Panc1 (cell line): ENCODE data around the gene TNS4. TPM values are rescaled to one million over a fixed set of nuclear protein-coding genes. Genes with fewer than 3 reads are reported as not detected.

Source experiments
- ATAC-seq: fragments of 200-7000 bp; cut with Tn5 transposase; 2 replicates; pipeline ENCODE4 v1.9.1; 2020; ENCODE audit warnings: mild to moderate bottlenecking, moderate library complexity
- Bru-seq: library from RNA; stranded (reverse); fragments of 400-500 nt; gene quantifications from one replicate; lab custom pipeline; 2021; lab: Mats Ljungman, UMichigan
- BruChase-seq, 2 experiments: library from RNA; stranded (reverse); fragments of 400-500 nt; gene quantifications; one replicate each; lab custom pipeline; 2021; lab: Mats Ljungman, UMichigan
- BruUV-seq: library from RNA; stranded (reverse); fragments of 400-500 nt; replicated peaks from 2 replicates; lab custom pipeline; 2021; lab: Mats Ljungman, UMichigan
- CTCF ChIA-PET: fragments of 300-600 bp; sonication (Branson Sonifier 250); formaldehyde crosslinking; loops from one replicate; lab custom pipeline; 2022; ENCODE audit warnings: antibody characterized with exemption; lab: Charles Lee
- POLR2A ChIA-PET: fragments of 300-600 bp; sonication (Branson Sonifier 250); formaldehyde crosslinking; loops from one replicate; lab custom pipeline; 2022; ENCODE audit warnings: antibody characterized with exemption; lab: Charles Lee
- DNase-seq: peaks from one replicate; pipeline ENCODE4 v3.0.0-alpha.2; 2010; ENCODE audit warnings: low read depth, low spot score
- H3K27ac ChIP-seq: 2 replicates; pipeline ENCODE4 v1.5.1; 2011; ENCODE audit warnings: mild to moderate bottlenecking, low read length, inconsistent platforms
- H3K27me3 ChIP-seq: fragments of 200-500 bp; sonication (Bioruptor generic); 2 replicates; pipeline ENCODE4 v1.6.0; 2014; ENCODE audit warnings: low read length, inconsistent platforms; ENCODE audit not compliant: control insufficient read depth, insufficient read depth
- H3K36me3 ChIP-seq: fragments of 200-500 bp; sonication (Bioruptor generic); 2 replicates; pipeline ENCODE4 v1.5.1; 2014; ENCODE audit warnings: inconsistent platforms, mild to moderate bottlenecking, low read length, moderate library complexity; ENCODE audit not compliant: control insufficient read depth, insufficient read depth
- H3K4me1 ChIP-seq: 2 replicates; pipeline ENCODE4 v1.5.1; 2011; ENCODE audit warnings: inconsistent platforms, mild to moderate bottlenecking, low read length, moderate library complexity; ENCODE audit not compliant: control insufficient read depth, insufficient read depth
- H3K4me3 ChIP-seq, 2 experiments: 2 replicates each; pipeline ENCODE4 v1.5.1; 2011 to 2012; ENCODE audit warnings: low read depth in 2 of 2, low read length in 2 of 2, mild to moderate bottlenecking in 2 of 2, inconsistent platforms in 1 of 2, moderate library complexity in 1 of 2
- H3K9me3 ChIP-seq: fragments of 200-500 bp; sonication (Bioruptor generic); 2 replicates; pipeline ENCODE4 v1.5.1; 2014; ENCODE audit warnings: low read depth, mild to moderate bottlenecking, inconsistent platforms, low read length, moderate library complexity; ENCODE audit not compliant: control insufficient read depth, insufficient read depth
- POLR2AphosphoS5 ChIP-seq: IDR thresholded peaks from 2 replicates; pipeline ENCODE4 v1.6.1; 2012; ENCODE audit warnings: mild to moderate bottlenecking, low read depth, low read length, moderate library complexity
- SIN3A ChIP-seq: IDR thresholded peaks from 2 replicates; pipeline ENCODE4 v1.6.1; 2012; ENCODE audit warnings: low read depth, mild to moderate bottlenecking, low read length, moderate library complexity, borderline replicate concordance; ENCODE audit not compliant: insufficient read depth
- TCF7L2 ChIP-seq: IDR thresholded peaks from 2 replicates; pipeline ENCODE4 v1.6.1; 2011; ENCODE audit warnings: mild to moderate bottlenecking, low read depth, low read length, inconsistent platforms
- in situ Hi-C: cut with HindIII; loops from 2 replicates; pipeline ENCODE4 v1.10.0; 2016; ENCODE audit warnings: low sequenced_read_pairs, low pct_unique_long_range_greater_than_20kb
- intact Hi-C: fragments of 100-400 bp; cut with micrococcal nuclease; formaldehyde crosslinking; loops from one replicate; pipeline ENCODE4 v1.10.0; 2022; ENCODE audit not compliant: unreplicated experiment
- long read RNA-seq: library from polyadenylated mRNA; unstranded; transcript quantifications from one replicate; pipeline ENCODE4 v2.0.0, GENCODE V29; 2021; ENCODE audit not compliant: unreplicated experiment
- polyA plus RNA-seq: library from polyadenylated mRNA; unstranded; fragments of >200 nt; gene quantifications from one replicate; pipeline ENCODE4 v1.2.1, GENCODE V29; 2012; ENCODE audit warnings: missing spikeins; ENCODE audit not compliant: insufficient read length
- total RNA-seq: library from RNA; stranded (reverse); gene quantifications from one replicate; pipeline ENCODE4 v1.2.1, GENCODE V29; 2021; ENCODE audit not compliant: unreplicated experiment
- TF ChIP-seq, protein P1 (sequence below), 2 experiments: IDR thresholded peaks; 2 replicates each; pipeline ENCODE4 v1.6.1; 2011 to 2012; ENCODE audit warnings: low read depth in 2 of 2, control low read depth in 1 of 2, low read length in 1 of 2, mild to moderate bottlenecking in 1 of 2, moderate library complexity in 1 of 2; ENCODE audit not compliant: insufficient read depth in 1 of 2
- TF ChIP-seq, protein P2 (sequence below): fragments of 450-650 bp; IDR thresholded peaks from 2 replicates; pipeline ENCODE4 v1.5.1; 2017; ENCODE audit warnings: mild to moderate bottlenecking

The TNS4 gene, protein sequence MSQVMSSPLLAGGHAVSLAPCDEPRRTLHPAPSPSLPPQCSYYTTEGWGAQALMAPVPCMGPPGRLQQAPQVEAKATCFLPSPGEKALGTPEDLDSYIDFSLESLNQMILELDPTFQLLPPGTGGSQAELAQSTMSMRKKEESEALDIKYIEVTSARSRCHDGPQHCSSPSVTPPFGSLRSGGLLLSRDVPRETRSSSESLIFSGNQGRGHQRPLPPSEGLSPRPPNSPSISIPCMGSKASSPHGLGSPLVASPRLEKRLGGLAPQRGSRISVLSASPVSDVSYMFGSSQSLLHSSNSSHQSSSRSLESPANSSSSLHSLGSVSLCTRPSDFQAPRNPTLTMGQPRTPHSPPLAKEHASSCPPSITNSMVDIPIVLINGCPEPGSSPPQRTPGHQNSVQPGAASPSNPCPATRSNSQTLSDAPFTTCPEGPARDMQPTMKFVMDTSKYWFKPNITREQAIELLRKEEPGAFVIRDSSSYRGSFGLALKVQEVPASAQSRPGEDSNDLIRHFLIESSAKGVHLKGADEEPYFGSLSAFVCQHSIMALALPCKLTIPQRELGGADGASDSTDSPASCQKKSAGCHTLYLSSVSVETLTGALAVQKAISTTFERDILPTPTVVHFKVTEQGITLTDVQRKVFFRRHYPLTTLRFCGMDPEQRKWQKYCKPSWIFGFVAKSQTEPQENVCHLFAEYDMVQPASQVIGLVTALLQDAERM
- total RNA-seq, result not detected
- not detected for polyA plus RNA-seq
- percentile 17 among the genes with signal in this experiment for Bru-seq, nascent RNA
- BruChase-seq, experiment 1, labeled RNA remaining after a 2-hour chase, result percentile 13 among the genes with signal in this experiment
- BruChase-seq, experiment 2, labeled RNA remaining after a 6-hour chase, result percentile 12 among the genes with signal in this experiment
- long read RNA-seq, result 0 reads

GRCh38 chr17:40501499-40501911 lies at the start of gene TNS4:
Gene TNS4 (minus strand): TSS chr17:40501623. CDS start chr17:40496425, 5,198 bp downstream.
- DNase-seq (no peak), ATAC-seq (no peak)
- Histone ChIP-seq H3K9me3 (no peaks in the 10 kb centered on the region), H3K4me1 (peaks cover 10% of the 10 kb centered on the region), H3K27me3 (no peaks in the 10 kb centered on the region), H3K4me3 (no peak within 1 kb of the TSS), H3K27ac (no peak within 1 kb of the TSS), H3K36me3 (no peaks in the 10 kb centered on the region; the same call in 1 of the 2 replicates)
- ChIA-PET POLR2A (interaction anchor here (0.5 kb wide), 2 partner anchors 15 to 204 kb away, joined by 3 to 14 read pairs; no protein-coding TSS in a partner anchor), CTCF (interaction anchor here (0.6 kb wide), 2 partner anchors 302 to 1109 kb away, joined by 3 to 6 read pairs; no protein-coding TSS in a partner anchor)
- BruUV-seq, result no TSS peak
- intact Hi-C loops (no loop called here), in situ Hi-C loops (no loop called here)
- TF ChIP-seq SIN3A (no peak), POLR2AphosphoS5 (no peak), TCF7L2 (no peak)
- TF ChIP-seq, protein P1, sequence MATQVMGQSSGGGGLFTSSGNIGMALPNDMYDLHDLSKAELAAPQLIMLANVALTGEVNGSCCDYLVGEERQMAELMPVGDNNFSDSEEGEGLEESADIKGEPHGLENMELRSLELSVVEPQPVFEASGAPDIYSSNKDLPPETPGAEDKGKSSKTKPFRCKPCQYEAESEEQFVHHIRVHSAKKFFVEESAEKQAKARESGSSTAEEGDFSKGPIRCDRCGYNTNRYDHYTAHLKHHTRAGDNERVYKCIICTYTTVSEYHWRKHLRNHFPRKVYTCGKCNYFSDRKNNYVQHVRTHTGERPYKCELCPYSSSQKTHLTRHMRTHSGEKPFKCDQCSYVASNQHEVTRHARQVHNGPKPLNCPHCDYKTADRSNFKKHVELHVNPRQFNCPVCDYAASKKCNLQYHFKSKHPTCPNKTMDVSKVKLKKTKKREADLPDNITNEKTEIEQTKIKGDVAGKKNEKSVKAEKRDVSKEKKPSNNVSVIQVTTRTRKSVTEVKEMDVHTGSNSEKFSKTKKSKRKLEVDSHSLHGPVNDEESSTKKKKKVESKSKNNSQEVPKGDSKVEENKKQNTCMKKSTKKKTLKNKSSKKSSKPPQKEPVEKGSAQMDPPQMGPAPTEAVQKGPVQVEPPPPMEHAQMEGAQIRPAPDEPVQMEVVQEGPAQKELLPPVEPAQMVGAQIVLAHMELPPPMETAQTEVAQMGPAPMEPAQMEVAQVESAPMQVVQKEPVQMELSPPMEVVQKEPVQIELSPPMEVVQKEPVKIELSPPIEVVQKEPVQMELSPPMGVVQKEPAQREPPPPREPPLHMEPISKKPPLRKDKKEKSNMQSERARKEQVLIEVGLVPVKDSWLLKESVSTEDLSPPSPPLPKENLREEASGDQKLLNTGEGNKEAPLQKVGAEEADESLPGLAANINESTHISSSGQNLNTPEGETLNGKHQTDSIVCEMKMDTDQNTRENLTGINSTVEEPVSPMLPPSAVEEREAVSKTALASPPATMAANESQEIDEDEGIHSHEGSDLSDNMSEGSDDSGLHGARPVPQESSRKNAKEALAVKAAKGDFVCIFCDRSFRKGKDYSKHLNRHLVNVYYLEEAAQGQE (IDR thresholded peaks at IDR 0.05; ENCODE audit: insufficient read depth in 1 of 2, low read depth in 2 of 2, low read length in 1 of 2), result no peak
- TF ChIP-seq, protein P2, sequence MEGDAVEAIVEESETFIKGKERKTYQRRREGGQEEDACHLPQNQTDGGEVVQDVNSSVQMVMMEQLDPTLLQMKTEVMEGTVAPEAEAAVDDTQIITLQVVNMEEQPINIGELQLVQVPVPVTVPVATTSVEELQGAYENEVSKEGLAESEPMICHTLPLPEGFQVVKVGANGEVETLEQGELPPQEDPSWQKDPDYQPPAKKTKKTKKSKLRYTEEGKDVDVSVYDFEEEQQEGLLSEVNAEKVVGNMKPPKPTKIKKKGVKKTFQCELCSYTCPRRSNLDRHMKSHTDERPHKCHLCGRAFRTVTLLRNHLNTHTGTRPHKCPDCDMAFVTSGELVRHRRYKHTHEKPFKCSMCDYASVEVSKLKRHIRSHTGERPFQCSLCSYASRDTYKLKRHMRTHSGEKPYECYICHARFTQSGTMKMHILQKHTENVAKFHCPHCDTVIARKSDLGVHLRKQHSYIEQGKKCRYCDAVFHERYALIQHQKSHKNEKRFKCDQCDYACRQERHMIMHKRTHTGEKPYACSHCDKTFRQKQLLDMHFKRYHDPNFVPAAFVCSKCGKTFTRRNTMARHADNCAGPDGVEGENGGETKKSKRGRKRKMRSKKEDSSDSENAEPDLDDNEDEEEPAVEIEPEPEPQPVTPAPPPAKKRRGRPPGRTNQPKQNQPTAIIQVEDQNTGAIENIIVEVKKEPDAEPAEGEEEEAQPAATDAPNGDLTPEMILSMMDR, result no peak

DNA sequence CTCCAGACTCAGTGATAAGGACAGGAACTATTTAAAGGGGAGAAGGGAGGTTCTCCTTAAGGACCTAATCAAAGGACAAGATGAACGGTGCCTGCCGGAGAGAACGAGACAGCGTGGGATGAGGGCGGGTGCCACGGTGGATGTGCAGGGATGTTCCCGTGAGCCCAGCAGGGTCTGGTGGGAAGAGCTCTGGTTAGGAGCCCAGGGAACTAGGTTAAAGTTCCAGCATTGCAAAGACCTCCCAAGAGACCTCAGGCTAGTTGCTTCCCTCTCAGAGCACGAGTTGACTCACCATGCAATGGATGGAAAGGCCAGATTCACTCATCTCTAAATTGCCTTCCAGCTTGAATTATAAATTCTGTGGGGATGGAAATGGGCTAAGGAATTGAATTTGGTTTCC lies 49.2 kb upstream of the TNS4 start:
- in situ Hi-C loops (no loop called here), intact Hi-C loops (no loop called here)
- BruUV-seq, result no TSS peak
- no peaks in the 10 kb centered on the region for H3K27me3 ChIP-seq
- TF ChIP-seq SIN3A (no peak), TCF7L2 (no peak), POLR2AphosphoS5 (no peak)
- TF ChIP-seq, protein P2, result no peak
- TF ChIP-seq, protein P1 (IDR thresholded peaks at IDR 0.05; ENCODE audit: insufficient read depth in 1 of 2, low read depth in 2 of 2, low read length in 1 of 2), result no peak
- ATAC-seq (no peak), DNase-seq (no peak)
- H3K36me3 ChIP-seq, result no peaks in the 10 kb centered on the region
- H3K9me3 ChIP-seq, result no peaks in the 10 kb centered on the region
- H3K4me1 ChIP-seq, result peaks cover 12% of the 10 kb centered on the region
- H3K27ac ChIP-seq, result no peak overlapping the region
- CTCF ChIA-PET, result no interaction called here
- POLR2A ChIA-PET, result no interaction called here
- no peak overlapping the region for H3K4me3 ChIP-seq
